Stimulated activated CD8-positive, alpha-beta memory T cell treated with anti-CD3 and anti-CD28 coated beads, Interleukin-2, amount 100 ng/mL, for 1 hour (primary cell): Measurements from ENCODE around the gene MTA2.
"Not testable (repeated sequence)": the region's sequence is repeated elsewhere in the genome, so short reads cannot be mapped to it uniquely, and the experiment has no call there.

ENCODE experiments used
- DNase-seq, 2 donors: peaks; one replicate each; pipeline ENCODE4 v3.0.0-alpha.2; 2020; ENCODE audit warnings: low read depth in 2 of 2

MTA2 gene

DNA sequence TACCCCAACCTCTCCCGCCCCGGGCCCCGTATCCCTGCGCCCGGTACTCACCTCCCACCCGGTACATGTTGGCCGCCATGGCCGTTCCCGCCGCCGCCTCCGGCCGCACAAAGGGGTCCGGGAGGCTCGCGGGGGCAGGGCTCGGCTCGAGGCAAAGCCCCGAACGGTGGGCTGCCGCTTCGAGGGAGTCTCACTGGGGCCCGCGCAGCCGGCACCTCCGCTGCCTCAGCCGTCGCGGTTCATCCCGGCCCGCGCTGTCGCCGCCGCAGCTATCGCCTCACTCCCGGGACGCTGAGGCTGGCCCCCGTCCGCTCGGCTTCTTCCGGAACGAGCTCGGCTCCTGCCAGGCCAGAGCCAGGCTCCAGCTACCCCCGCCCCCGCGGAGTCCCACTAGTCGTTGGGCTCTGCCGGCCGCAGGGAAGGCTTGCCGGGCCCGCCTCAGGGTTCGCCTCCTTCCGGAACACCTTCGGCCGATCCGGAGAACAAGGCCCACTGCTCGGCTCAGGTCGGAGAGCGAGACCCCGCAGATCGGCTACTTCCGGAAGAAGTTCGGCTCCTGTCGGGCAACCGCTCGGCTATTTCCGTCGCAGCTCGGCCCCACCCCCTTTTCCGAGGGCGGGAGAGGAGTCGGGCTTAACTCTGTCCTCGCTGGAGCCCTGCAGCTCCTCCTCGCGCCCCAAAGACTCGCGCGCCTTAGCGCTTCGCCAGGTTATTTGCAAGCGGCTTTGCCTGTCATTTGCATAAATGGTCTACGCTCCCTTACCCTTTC is at the start of gene MTA2:
Gene MTA2, minus strand, starts transcription at position 494 of the 769 bp plus-strand sequence. Its CDS starts 415 bp downstream, at position 79.
- DNase-seq, result peak; percentile 98 to 99

DNA sequence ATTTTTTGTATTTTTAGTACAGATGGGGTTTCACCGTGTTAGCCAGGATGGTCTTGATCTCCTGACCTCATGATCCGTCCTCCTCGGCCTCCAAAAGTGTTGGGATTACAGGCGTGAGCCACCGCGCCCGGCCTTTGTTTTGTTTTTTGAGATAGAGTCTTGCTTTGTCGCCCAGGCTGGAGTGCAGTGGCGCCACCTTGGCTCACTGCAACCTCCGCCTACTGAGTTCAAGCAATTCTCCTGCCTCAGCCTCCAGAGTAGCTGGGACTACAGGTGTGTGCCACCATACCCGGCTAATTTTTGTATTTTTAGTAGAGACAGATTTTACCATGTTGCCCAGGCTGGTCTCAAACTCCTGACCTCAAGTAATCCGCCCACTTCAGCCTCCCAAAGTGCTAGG is 48.6 kb upstream of the MTA2 start:
- not testable (repeated sequence) for DNase-seq

DNA sequence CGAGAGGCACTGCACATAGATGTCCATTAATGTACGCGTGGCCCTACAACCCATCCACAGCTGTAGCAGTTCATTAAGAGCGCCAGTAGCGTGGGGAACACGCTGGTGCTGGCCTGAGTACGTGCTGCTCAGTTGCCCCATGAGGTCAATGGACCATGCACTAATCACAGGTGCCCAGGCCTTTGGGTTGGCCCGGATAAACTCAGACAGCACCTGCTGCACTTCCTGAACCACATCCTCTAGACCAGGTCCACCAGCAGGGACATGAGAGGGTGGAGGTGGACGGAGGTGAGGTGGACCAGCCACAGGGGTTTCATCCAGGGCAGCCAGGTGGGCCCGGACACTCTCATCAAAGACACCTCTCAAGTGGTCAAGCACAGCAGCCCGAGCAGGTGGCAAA is 47.8 kb upstream of the MTA2 start:
- no peak for DNase-seq

DNA sequence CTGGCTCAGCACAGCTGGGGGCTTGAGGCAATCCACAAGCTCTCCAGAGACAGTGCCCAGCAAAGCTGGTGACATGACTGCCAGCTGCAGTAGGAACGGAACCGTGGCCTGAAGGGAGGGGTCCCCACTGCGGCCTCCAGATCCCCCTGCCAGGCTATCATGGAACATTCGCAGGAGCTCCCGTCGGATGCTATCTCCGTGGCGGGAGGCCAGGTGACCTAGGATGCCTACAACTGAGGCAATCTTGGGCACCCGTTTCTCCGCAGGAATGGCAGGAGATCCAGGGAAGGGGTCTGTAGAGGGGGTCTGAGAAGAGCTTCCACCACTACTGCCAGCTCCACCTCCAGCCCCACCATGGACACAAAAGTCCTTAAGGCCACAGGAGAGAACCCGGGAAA is 47.3 kb upstream of the MTA2 start:
- DNase-seq, result no peak

DNA sequence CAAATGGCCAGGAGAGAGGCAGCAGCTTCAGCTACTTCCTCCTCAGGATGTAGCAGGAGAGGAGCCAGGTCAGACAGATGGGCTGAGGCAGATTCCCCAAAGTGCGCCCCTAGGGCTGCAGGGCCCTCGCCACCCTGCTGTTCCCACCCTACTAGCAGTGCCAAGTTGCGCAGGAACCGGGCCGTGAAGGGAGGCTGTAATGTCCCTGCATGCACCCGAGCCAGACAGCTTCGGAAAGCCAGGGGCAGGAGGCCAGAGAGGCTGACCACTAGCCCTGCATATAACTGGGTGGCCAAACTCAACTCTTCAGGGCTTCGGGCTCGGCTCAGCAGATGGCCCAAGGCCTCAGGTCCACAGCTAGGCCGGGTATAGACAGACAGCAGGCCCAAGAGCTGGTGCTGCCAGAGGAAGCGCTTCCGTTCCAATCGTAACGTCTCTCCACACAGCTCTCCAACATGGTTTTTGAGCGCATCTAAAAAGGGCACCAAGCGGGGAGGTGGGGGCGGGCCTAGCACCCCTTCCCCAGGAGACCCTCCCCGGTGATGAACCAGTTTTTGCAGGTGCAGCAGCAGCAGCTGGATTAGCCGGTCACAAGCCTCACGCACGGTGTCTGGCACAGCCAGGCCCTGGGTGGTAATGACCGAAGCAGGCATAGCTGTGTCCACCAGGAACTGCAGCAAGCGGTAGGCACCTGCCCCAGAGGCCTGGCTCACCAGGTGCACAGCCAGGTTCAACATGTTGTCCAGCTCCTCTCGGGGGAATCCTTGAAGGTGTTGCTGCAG is 46.7 kb upstream of the MTA2 start:
- DNase-seq, result no peak

DNA sequence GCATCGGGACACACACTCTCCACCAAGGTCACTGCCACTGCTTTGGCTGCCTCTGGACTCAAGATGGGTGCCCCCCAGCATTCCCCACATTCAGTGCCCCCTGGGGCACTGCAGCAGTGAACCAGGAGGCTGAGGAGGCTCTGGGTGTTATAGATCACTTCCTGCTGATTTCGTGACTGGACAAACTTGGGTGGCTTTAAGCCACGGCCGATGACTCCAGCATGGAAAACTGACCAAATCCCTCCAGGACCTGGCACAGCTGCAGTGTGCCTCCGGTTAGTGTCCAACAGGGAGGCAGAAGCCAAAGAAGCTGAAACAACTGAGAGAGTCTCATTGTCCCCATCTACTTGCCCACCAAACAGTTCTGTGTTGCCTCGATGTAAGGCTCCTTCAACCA is 45.9 kb upstream of the MTA2 start:
- no peak for DNase-seq

DNA sequence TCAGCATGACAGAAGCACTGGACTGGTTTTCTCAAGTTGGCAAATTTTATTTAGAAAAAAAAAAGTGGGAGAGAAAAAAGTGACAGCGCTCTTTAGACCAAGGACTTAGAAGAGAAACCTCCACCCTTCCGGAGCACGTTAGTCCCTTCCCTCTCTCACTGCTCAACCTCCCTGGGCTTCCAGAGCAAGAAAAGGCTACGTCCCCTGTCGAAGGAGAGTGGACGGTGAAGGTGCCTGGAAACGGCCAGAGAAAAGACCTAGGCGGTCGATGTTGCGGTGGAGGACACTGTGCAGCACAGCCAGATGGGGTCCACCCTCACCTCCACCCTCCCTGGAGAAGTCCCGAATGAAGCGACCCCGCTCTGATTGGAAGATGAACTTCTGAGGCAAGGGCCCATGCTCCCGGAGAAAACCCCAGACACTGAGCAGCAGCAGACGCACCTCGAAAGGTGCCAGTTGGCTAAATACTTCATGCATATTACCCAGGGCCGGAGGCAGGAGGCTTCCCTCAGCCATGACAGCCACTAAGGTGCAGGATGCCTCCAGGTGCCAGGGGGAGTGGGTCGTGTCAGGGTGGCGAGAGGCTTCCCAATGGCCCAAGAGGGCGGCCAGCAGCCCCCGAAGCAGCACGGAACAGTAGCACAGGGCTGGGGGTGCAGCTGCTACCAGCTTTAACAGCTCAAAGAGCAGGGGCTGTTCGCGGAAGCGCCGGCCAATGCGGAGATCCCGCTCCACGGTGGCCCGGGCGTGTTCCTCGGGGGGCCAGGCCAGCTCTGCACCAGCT is 45.4 kb upstream of the MTA2 start:
- DNase-seq, result no peak

DNA sequence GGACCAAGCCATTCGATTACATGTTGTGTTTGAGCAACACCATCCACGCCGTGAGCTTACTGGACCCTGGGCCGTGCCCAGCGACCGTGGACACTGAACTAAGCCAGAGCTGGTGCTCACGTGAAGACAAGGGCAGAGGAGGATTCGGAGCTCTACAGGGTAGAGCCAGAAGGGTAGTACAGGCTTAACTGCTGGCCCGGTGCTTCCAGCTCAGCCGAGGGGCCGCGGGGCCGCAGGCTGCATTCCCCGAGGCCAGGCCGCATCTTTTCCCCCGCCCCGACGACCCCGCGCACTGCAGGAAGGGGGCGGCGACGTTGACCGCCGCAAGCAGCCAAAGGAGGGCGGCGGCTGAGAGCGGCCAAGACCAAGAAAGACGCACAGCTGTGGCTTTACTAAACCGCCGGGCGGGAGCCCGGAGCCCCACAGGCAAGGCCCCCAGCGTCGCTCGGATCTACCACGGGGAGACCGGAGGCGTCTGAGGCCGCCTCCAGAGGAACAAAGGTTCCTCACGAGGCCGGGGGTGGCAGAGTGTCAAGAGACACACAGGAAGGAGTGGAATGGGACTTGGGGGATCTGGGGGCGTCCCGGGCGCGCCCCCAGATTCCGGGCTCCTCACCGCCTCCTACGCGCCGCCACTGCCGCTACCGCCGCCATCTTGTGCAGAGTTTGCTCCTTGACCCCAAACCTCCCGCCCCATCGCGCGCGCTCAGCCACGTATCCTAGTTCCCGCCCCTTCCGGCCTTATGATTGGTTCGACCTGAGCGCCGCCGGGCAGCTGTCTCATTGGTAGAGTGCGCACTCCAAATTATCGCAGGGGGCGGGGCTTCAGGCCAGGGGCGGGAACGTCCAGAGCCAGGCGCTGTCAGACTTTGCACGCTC is 44.5 kb upstream of the MTA2 start, which contains the start of gene GANAB:
Gene GANAB, minus strand, starts transcription at position 668 of the 879 bp plus-strand sequence. Its CDS starts 14 bp downstream, at position 654.
- DNase-seq, result peak; percentile 98

DNA sequence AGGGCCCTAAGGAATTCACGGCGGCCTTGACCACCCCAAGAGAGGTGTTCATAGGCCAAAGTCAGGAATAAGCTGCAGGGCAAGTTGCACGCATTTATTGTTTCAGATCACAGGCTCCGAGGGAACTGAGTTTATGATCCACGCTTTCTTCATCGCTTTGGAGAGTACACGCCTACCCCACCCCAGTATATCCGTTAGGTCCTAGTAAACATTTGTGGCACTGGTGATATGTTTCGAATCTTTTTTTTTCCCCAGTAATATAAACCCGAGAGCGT is 43.9 kb upstream of the MTA2 start:
- no peak for DNase-seq

DNA sequence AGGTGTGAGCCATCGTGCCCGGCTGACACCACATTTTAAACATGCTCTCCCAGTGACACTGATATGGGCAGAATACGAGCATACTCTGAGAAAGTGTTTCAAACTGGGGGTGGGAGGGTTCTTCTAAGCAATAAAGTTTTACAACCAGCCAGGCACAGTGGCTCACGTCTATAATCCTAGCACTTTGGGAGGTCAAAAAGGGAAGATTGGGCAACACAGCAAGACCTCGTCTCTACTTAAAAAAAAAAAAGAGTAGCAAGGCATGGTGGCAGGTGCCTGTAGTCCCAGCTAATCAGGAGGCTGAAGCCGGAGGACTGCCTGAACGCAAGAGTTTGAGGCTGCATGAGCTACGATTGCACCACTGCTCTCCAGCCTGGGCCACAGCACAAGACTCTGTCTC is 42.6 kb upstream of the MTA2 start:
- no peak for DNase-seq

DNA sequence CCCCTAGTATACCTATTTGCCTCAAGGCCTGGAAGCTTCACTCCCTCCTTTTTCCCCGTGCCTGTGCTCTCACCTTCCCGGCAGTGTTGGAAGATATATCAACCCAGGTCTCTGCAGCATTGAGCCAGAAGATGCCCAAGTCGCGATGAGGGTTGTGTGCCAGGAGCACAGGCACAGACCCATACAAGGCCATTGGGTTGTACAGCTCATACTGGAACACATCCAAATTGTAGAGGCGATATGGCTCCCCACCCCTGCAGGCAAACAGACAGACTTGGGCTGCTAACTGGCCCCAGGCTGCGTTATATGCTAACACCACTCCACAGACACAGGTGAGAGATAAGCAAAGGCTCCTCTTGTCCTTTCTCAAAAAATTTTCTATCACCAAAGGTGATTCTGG is 30.8 kb upstream of the MTA2 start:
- no peak for DNase-seq

DNA sequence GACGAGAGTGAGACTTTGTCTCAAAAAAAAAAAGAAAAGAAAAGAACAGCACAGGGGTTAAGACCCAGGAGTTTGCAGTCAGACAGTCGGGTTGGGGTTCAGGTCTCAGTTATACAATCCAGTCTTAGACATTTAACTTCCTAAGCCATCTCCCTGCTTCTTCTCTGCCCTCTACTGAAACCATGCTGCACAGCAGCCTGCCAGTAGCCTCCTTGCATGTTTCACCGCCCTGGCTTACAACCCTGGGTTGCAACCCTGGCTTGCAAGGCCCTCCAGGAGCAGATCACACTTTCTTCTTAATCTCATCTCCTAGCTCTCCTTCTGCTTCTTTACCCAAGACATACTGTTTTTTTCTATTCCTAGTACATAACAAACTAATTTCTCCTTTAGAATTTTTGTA is 26.0 kb upstream of the MTA2 start:
- DNase-seq, result no peak

DNA sequence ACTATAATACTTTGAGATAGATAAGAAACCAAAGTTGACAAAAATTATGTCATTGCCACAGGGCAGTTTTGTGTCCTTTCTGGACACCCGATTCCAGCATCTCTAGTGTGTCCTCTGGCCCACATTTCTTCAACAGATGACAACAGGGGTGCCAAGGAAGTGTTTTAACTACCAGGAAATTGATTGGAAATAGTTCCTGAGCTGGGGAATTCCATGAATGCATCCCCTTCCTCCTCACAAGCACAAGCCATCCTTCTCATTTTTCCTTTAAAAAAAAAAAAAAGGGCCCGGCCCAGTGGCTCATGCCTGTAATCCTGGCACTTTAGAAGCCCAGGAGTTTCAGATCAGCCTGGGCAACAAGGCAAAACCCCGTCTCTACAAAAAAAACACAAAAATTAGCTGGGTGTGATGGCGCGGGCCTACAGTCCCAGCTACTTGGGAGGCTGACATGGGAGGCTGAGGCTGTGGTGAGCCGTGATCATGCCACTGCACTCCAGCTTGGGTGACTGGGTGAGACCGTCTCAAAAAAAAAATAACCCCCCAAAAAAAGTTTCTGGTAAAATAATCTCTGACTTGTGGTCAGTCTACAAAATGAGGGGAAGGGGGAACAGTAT is 20.9 kb upstream of the MTA2 start:
- no peak for DNase-seq

DNA sequence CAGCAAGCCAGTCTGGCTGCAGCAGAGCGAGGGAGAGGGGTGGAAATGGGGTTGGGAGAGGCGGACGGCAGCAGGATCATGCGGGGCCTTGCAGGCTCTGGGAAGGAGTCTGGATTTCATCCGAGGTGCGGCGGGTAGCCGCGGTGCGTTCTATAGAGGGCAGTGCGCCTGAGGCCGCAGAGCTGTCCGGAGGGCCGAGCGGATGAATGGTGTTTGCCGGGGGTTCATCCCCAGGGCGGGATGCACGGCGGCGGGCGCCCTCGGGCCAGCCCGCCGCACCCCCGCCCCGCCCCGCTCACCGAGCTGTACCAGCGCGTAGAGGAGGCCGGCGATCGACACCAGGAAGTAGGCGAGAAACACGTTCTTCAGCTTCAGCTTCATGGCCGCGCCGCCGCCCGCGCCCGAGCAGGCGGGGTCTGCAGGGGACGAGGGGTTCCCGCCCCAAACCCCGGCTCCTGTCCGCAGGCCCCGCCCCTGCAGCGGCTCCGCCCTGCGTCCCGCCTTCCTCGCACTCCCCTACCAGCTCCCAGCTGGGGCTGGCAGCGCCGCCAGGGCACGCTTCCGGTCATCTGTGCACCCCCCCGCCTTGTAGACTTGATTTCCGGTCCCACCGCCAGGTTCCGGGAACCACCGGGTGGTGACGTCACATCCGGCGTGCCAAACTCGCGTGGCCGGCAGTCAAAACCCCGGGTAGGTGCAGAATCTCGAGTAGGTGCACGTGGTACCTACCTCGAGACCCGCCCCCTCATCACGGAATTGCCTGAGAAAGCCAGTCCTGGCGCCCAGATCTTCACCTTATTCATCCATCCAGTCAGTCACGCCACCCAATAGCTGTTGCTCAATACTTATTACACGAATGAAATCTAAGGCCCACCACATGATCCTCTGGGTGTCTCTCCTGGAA is 20.2 kb upstream of the MTA2 start, which contains the start of gene B3GAT3:
Gene B3GAT3, minus strand, starts transcription at position 420 of the 904 bp plus-strand sequence. Its CDS starts 39 bp downstream, at position 381.
- DNase-seq, result peak; percentile 93 to 94

DNA sequence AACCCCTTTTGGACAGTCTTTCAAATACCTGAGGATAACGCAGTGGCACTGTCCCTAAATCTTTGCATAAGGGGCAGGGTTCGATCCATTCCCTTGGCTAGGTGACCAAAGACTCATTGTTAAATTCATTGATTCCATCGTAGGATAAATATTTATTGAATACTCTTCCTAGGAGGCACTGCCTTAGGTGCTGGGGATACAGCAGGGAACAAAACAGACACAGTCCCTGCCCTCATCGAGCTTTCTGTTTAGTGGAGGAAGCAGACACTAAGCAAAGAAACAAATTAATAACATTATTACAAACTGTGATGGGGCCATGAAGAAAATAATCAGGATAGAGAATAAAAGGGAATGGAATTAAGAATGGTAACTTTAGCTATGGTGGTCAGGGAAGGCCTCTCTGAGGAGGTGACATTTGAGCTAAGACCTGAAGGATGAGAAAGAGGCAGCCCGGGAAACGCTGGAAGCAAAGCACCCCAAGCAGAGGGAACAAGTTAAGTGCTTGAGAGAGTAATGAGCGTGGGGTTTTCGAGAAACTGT is 19.4 kb upstream of the MTA2 start:
- DNase-seq, result no peak

DNA sequence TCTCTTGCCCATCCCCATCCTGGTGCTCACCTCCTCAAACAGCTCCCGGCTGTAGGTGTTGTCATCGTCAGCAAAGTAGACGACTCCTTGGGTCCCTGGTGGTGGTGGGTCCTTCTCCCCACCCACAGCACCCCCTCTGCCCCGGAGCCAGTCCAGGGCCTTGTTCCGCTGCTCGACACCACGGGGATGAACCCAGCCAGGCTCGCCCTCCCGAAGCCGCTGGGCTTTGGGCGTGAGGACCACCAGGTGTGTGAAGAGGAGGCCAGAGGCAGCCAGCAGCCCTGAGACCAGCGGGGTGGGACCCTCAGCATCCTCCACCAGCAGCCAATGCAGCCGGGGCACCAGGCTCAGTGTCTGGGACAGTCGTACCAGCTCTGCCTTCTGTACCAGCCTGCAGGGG is 15.3 kb upstream of the MTA2 start:
- DNase-seq, result not testable (repeated sequence)

DNA sequence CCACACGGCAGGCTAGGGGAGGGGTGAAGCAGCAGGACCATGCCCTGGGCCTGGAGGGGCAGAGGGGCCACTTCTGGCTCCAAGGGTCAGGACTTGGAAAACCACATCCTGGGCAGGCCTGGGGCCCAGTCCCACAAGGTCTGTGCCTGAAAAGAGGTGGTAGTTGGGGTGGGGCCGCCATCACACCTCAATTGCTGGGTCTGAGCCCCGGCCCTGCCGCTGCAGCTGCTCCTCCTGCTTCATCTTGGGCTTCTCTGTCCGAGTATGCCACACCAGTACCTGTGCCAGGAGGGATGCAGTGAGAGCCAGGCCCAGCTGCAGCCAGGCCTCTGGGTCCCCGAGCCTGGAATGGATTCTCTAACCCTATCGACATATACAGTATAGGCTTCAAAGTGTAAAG is 13.9 kb upstream of the MTA2 start:
- DNase-seq, result no peak

DNA sequence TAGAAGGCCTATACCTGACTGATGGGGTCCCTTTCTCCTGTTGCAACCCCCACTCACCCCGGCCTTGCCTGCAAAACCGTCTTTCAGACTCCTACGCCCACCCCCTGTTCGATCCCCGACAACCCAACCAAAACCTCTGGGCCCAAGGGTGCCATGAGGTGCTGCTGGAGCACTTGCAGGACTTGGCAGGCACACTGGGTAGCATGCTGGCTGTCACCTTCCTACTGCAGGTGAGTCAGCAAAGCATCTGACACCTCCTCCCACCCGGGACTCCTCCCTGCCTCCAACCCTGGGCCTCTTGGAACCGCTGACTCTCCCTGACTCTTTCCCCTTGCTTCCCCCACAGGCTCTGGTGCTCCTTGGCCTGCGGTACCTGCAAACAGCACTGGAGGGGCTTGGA is 12.6 kb upstream of the MTA2 start:
- DNase-seq, result no peak

DNA sequence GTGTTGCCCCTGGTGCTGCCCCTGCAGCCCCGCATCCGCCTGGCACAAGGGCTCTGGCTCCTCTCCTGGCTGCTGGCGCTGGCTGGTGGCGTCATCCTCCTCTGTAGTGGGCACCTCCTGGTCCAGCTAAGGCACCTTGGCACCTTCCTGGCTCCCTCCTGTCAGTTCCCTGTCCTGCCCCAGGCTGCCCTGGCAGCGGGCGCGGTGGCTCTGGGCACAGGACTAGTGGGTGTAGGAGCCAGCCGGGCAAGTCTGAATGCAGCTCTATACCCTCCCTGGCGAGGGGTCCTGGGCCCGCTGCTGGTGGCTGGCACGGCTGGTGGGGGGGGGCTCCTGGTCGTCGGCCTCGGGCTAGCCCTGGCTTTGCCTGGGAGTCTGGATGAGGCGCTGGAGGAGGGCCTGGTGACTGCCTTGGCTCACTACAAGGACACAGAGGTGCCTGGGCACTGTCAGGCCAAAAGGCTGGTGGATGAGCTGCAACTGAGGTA is 11.7 kb upstream of the MTA2 start:
- DNase-seq, result no peak
